Loucy (cell line): Measurements from ENCODE around the gene B3GALNT1.

Experiments
- H2AFZ ChIP-seq: fragments of 200-600 bp; sonication (generic); 2 replicates; pipeline ENCODE4 v1.6.0; 2016; ENCODE audit warnings: antibody characterized with exemption, mild to moderate bottlenecking, low read length, moderate library complexity
- H3F3A ChIP-seq: fragments of 200-600 bp; 2 replicates; pipeline ENCODE4 v1.6.0; 2016; ENCODE audit warnings: antibody characterized with exemption, low read depth, mild to moderate bottlenecking
- H3K27me3 ChIP-seq: fragments of 200-600 bp; sonication (generic); 2 replicates; pipeline ENCODE4 v1.6.1; 2014; ENCODE audit warnings: low read length, mild to moderate bottlenecking; ENCODE audit not compliant: insufficient read depth, poor library complexity, severe bottlenecking
- H3K36me3 ChIP-seq: fragments of 200-600 bp; sonication (generic); 2 replicates; pipeline ENCODE4 v1.6.1; 2016; ENCODE audit warnings: low read length; ENCODE audit not compliant: insufficient read depth
- H3K4me1 ChIP-seq: fragments of 200-600 bp; sonication (generic); 2 replicates; pipeline ENCODE4 v1.5.1; 2014; ENCODE audit warnings: low read length, mild to moderate bottlenecking; ENCODE audit not compliant: insufficient read depth, poor library complexity, severe bottlenecking
- H3K4me2 ChIP-seq: fragments of 200-600 bp; sonication (generic); 2 replicates; pipeline ENCODE4 v1.6.0; 2014; ENCODE audit warnings: antibody characterized with exemption, low read length, low read depth, mild to moderate bottlenecking; ENCODE audit not compliant: poor library complexity, severe bottlenecking
- H3K4me3 ChIP-seq: fragments of 200-600 bp; sonication (generic); 2 replicates; pipeline ENCODE4 v1.5.1; 2014; ENCODE audit warnings: low read length, mild to moderate bottlenecking, mixed read lengths; ENCODE audit not compliant: poor library complexity, severe bottlenecking
- H3K79me2 ChIP-seq: fragments of 200-600 bp; sonication (generic); 2 replicates; pipeline ENCODE4 v1.6.1; 2014; ENCODE audit warnings: low read length; ENCODE audit not compliant: insufficient read depth
- H3K9ac ChIP-seq: fragments of 200-600 bp; sonication (generic); 2 replicates; pipeline ENCODE4 v1.6.0; 2014; ENCODE audit warnings: mild to moderate bottlenecking, low read depth, low read length, moderate library complexity; ENCODE audit not compliant: poor library complexity, severe bottlenecking
- H3K9me2 ChIP-seq: fragments of 200-600 bp; sonication (generic); replicated peaks from 2 replicates; pipeline ENCODE4 v1.6.1; 2016; ENCODE audit warnings: low read depth, low read length, mixed read lengths
- H3K9me3 ChIP-seq: fragments of 200-600 bp; sonication (generic); 2 replicates; pipeline ENCODE4 v1.6.1; 2014; ENCODE audit warnings: mild to moderate bottlenecking, antibody characterized with exemption, low read length, low read depth; ENCODE audit not compliant: insufficient read depth
- H4K20me1 ChIP-seq: fragments of 200-600 bp; sonication (generic); 2 replicates; pipeline ENCODE4 v1.6.0; 2014; ENCODE audit warnings: antibody characterized with exemption, low read length, mild to moderate bottlenecking; ENCODE audit not compliant: insufficient read depth, poor library complexity, severe bottlenecking
- CTCF ChIP-seq: fragments of 200-600 bp; sonication (generic); conservative IDR thresholded peaks from 2 replicates; pipeline ENCODE4 v1.5.1; 2014; ENCODE audit warnings: mild to moderate bottlenecking, antibody characterized with exemption, low read length
- EZH2phosphoT487 ChIP-seq: fragments of 200-600 bp; IDR thresholded peaks from 2 replicates; pipeline ENCODE4 v1.6.1; 2018; ENCODE audit warnings: antibody characterized with exemption, mild to moderate bottlenecking, moderate library complexity, borderline replicate concordance

The B3GALNT1 gene

GRCh38 chr3:161043336-161044035, 61.7 kb downstream of the B3GALNT1 start:
- H3K79me2 ChIP-seq: no peaks in the 10 kb centered on the region
- H3K36me3 ChIP-seq: no peaks in the 10 kb centered on the region
- H4K20me1 ChIP-seq: no peaks in the 10 kb centered on the region
- H3K9ac ChIP-seq: no peak overlapping the region
- TF ChIP-seq EZH2phosphoT487 (no peak), CTCF (no peak)
- no peaks in the 10 kb centered on the region for H3K9me2 ChIP-seq
- H3F3A ChIP-seq: no peaks in the 10 kb centered on the region
- no peaks in the 10 kb centered on the region for H3K9me3 ChIP-seq
- peaks cover 28% of the 10 kb centered on the region for H3K4me1 ChIP-seq
- no peak overlapping the region for H2AFZ ChIP-seq
- H3K4me3 ChIP-seq: no peak overlapping the region
- no peaks in the 10 kb centered on the region for H3K27me3 ChIP-seq
- H3K4me2 ChIP-seq: no peak overlapping the region

GRCh38 chr3:161042023-161042501, 63.1 kb downstream of the B3GALNT1 start:
- peaks cover 30% of the 10 kb centered on the region for H3K4me1 ChIP-seq
- no peaks in the 10 kb centered on the region for H3K9me2 ChIP-seq
- no peaks in the 10 kb centered on the region; the same call in 1 of the 2 replicates for H3K79me2 ChIP-seq
- no peaks in the 10 kb centered on the region for H4K20me1 ChIP-seq
- H2AFZ ChIP-seq: no peak overlapping the region
- no peak overlapping the region for H3K9ac ChIP-seq
- H3K4me2 ChIP-seq: no peak overlapping the region
- no peak overlapping the region for H3K4me3 ChIP-seq
- no peak for TF ChIP-seq CTCF
- no peak for TF ChIP-seq EZH2phosphoT487
- H3K27me3 ChIP-seq: no peaks in the 10 kb centered on the region
- no peaks in the 10 kb centered on the region for H3F3A ChIP-seq
- H3K36me3 ChIP-seq: no peaks in the 10 kb centered on the region
- no peaks in the 10 kb centered on the region for H3K9me3 ChIP-seq

GRCh38 chr3:161038725-161039124, 66.4 kb downstream of the B3GALNT1 start:
- H2AFZ ChIP-seq: no peak overlapping the region
- H3K4me2 ChIP-seq: peak overlapping the region; percentile 13
- H3K9me3 ChIP-seq: no peaks in the 10 kb centered on the region
- peaks cover 10% of the 10 kb centered on the region for H3F3A ChIP-seq
- peaks cover 55% of the 10 kb centered on the region for H3K4me1 ChIP-seq
- no peaks in the 10 kb centered on the region for H3K27me3 ChIP-seq
- H3K9ac ChIP-seq: no peak overlapping the region
- no peak overlapping the region for H3K4me3 ChIP-seq
- H3K9me2 ChIP-seq: no peaks in the 10 kb centered on the region
- no peaks in the 10 kb centered on the region for H4K20me1 ChIP-seq
- H3K79me2 ChIP-seq: no peaks in the 10 kb centered on the region; the same call in 1 of the 2 replicates
- TF ChIP-seq CTCF: no peak
- TF ChIP-seq EZH2phosphoT487: no peak
- no peaks in the 10 kb centered on the region for H3K36me3 ChIP-seq
